PC-9 (cell line): ENCODE measurements around the gene DUSP9. TPM values are rescaled to one million over a fixed set of nuclear protein-coding genes. Genes with fewer than 3 reads are reported as not detected.

Source experiments
- BruUV-seq: library from RNA; stranded (reverse); fragments of 400-500 nt; replicated peaks from 2 replicates; lab custom pipeline; 2021; lab: Mats Ljungman, UMichigan
- CTCF ChIA-PET: fragments of 300-600 bp; sonication (Branson Sonifier 250); formaldehyde crosslinking; loops from one replicate; lab custom pipeline; 2022; ENCODE audit warnings: antibody characterized with exemption; lab: Charles Lee
- POLR2A ChIA-PET: fragments of 300-600 bp; sonication (Branson Sonifier 250); formaldehyde crosslinking; loops from one replicate; lab custom pipeline; 2022; ENCODE audit warnings: antibody characterized with exemption; ENCODE audit not compliant: unreplicated experiment; lab: Charles Lee
- DNase-seq, 2 experiments: peaks; one replicate each; pipeline versions ENCODE4 v3.0.0 to v3.0.0-alpha.2; 2015 to 2022; ENCODE audit warnings: mixed read lengths in 1 of 2
- H2AFZ ChIP-seq: fragments of 200-600 bp; sonication (generic); 2 replicates; pipeline ENCODE4 v1.8.1; 2017; ENCODE audit warnings: antibody characterized with exemption
- H3F3A ChIP-seq: fragments of 200-600 bp; sonication (generic); 2 replicates; pipeline ENCODE4 v1.8.1; 2017; ENCODE audit warnings: antibody characterized with exemption, mild to moderate bottlenecking, low read depth; ENCODE audit not compliant: insufficient read depth
- H3K27ac ChIP-seq: fragments of 200-600 bp; sonication (generic); 2 replicates; pipeline ENCODE4 v1.6.1; 2016; ENCODE audit warnings: mixed run types
- H3K27me3 ChIP-seq: fragments of 200-600 bp; sonication (generic); 2 replicates; pipeline ENCODE4 v1.6.1; 2016; ENCODE audit warnings: low read depth, mixed run types; ENCODE audit not compliant: insufficient read depth
- H3K36me3 ChIP-seq: fragments of 200-600 bp; sonication (generic); 2 replicates; pipeline ENCODE4 v1.6.1; 2016; ENCODE audit warnings: low read depth, mixed run types
- H3K4me1 ChIP-seq: fragments of 200-600 bp; sonication (generic); replicated peaks from 2 replicates; pipeline ENCODE4 v1.6.1; 2016; ENCODE audit warnings: mixed run types; ENCODE audit not compliant: insufficient read depth
- H3K4me2 ChIP-seq: fragments of 200-600 bp; sonication (generic); 2 replicates; pipeline ENCODE4 v1.6.1; 2017; ENCODE audit warnings: mixed run types
- H3K4me3 ChIP-seq: fragments of 200-600 bp; sonication (generic); 2 replicates; pipeline ENCODE4 v1.6.1; 2016; ENCODE audit warnings: mixed run types
- H3K79me2 ChIP-seq: fragments of 200-600 bp; sonication (generic); 2 replicates; pipeline ENCODE4 v1.6.1; 2017; ENCODE audit warnings: low read depth, mixed run types
- H3K9me2 ChIP-seq: fragments of 200-600 bp; sonication (generic); 2 replicates; pipeline ENCODE4 v1.8.1; 2017; ENCODE audit warnings: mild to moderate bottlenecking; ENCODE audit not compliant: insufficient read depth
- H3K9me3 ChIP-seq: fragments of 200-600 bp; sonication (generic); 2 replicates; pipeline ENCODE4 v1.8.1; 2016; ENCODE audit warnings: low read depth; ENCODE audit not compliant: insufficient read depth
- H4K20me1 ChIP-seq: fragments of 200-600 bp; sonication (generic); 2 replicates; pipeline ENCODE4 v1.8.1; 2017; ENCODE audit not compliant: insufficient read depth
- CTCF ChIP-seq: fragments of 200-600 bp; sonication (generic); conservative IDR thresholded peaks from 2 replicates; pipeline ENCODE4 v1.6.1; 2017; ENCODE audit warnings: mixed run types, antibody characterized with exemption, mild to moderate bottlenecking, moderate library complexity
- EZH2 ChIP-seq: fragments of 200-600 bp; sonication (generic); IDR thresholded peaks from 2 replicates; pipeline ENCODE4 v1.8.0; 2017; ENCODE audit warnings: antibody characterized with exemption, low read depth
- intact Hi-C: fragments of 100-400 bp; cut with micrococcal nuclease; formaldehyde crosslinking; loops from one replicate; pipeline ENCODE4 v1.10.0; 2022; ENCODE audit not compliant: unreplicated experiment
- total RNA-seq: library from RNA; stranded (reverse); gene quantifications from 2 replicates; pipeline ENCODE4 v1.2.3, GENCODE V29; 2021

DUSP9 gene
- total RNA-seq, 1 experiment from 2014 or later = 1.3 TPM

DNA sequence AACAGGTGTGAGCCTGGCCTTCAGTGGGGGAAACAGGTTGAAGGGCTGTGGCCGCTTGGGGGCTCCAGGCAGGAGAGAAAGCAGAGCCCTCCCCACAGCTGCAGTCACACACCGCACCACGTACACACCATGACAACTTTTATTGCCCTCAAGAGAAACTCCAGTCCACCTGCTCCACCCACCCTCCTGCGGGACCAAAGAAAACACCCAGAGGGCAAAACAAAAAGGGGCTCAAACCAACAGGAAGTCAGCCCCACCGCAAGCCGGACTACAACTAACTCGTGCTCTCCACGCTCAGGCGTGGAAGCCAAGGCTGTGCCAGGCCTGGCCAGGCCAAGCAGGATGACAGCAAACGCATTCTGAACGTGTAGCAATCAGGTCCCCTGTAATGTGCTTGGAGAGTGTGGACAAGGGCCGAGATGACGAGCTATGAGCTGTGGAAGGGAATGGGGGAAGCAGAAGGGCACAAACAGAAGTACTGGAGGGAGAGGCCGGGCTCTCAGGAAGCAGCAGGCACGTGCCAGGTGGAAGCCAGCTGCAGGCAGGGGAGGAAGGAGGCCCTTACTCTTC, 53.5 kb downstream of the DUSP9 start:
- H3K27ac ChIP-seq = no peak overlapping the region

More for the DNA sequence above, 53.5 kb downstream of the DUSP9 start:
- Histone ChIP-seq H3K4me3 (no peak overlapping the region), H3K4me2 (no peak overlapping the region), H3K36me3 (no peaks in the 10 kb centered on the region), H3F3A (no peaks in the 10 kb centered on the region), H3K79me2 (no peaks in the 10 kb centered on the region), H3K27me3 (no peaks in the 10 kb centered on the region), H2AFZ (no peak overlapping the region), H3K9me3 (no peaks in the 10 kb centered on the region), H4K20me1 (no peaks in the 10 kb centered on the region), H3K9me2 (no peaks in the 10 kb centered on the region), H3K4me1 (no peaks in the 10 kb centered on the region)
- CTCF ChIA-PET = no interaction called here
- no peak for DNase-seq
- intact Hi-C loops = loop anchor here (10.0 kb wide), 1 partner anchor 184 kb away; the partner anchor contains the start of gene L1CAM
- POLR2A ChIA-PET = no interaction called here
- TF ChIP-seq EZH2 = no peak
- TF ChIP-seq CTCF = no peak
- TSS peak; percentile 56 for BruUV-seq

Other genes with a start within 250 kb of the DUSP9 start
- not detected in 2 replicates for gene PNMA6E, start 245.9 kb upstream of the DUSP9 start, total RNA-seq
- gene ZFP92, start 235.7 kb upstream of the DUSP9 start, total RNA-seq = not detected in 2 replicates
- gene TREX2, start 201.1 kb upstream of the DUSP9 start, total RNA-seq = 2.0 and 2.3 TPM in 2 replicates
- 29.3 and 33.4 TPM in 2 replicates for gene HAUS7, start 176.6 kb upstream of the DUSP9 start, total RNA-seq
- 0.33 and 0.70 TPM in 2 replicates for gene BGN, start 152.2 kb upstream of the DUSP9 start, total RNA-seq
- not detected in 2 replicates for gene ATP2B3, start 129.6 kb upstream of the DUSP9 start, total RNA-seq
- gene CCNQ, start 48.1 kb upstream of the DUSP9 start, total RNA-seq = 33.9 and 35.9 TPM in 2 replicates
- gene PNCK, start 26.6 kb downstream of the DUSP9 start, total RNA-seq = 1.0 and 4.4 TPM in 2 replicates
- gene SLC6A8, start 40.7 kb downstream of the DUSP9 start, total RNA-seq = 37.6 and 40.5 TPM in 2 replicates
- gene BCAP31, start 77.2 kb downstream of the DUSP9 start, total RNA-seq = 522 and 541 TPM in 2 replicates
- 40.0 and 44.9 TPM in 2 replicates for gene ABCD1, start 77.7 kb downstream of the DUSP9 start, total RNA-seq
- gene PLXNB3, start 117.0 kb downstream of the DUSP9 start, total RNA-seq = 39.4 and 41.4 TPM in 2 replicates
- 0.40 and 0.46 TPM in 2 replicates for gene SRPK3, start 133.8 kb downstream of the DUSP9 start, total RNA-seq
- gene IDH3G, start 147.2 kb downstream of the DUSP9 start, total RNA-seq = 47.7 and 63.4 TPM in 2 replicates
- gene SSR4, start 147.5 kb downstream of the DUSP9 start, total RNA-seq = 223 and 310 TPM in 2 replicates
- gene PDZD4, start 183.3 kb downstream of the DUSP9 start, total RNA-seq = 0.17 and 0.25 TPM in 2 replicates
- 68.8 and 79.0 TPM in 2 replicates for gene L1CAM, start 239.0 kb downstream of the DUSP9 start, total RNA-seq